ENCODE results near the gene RANBP10.

Gene RANBP10

DNA sequence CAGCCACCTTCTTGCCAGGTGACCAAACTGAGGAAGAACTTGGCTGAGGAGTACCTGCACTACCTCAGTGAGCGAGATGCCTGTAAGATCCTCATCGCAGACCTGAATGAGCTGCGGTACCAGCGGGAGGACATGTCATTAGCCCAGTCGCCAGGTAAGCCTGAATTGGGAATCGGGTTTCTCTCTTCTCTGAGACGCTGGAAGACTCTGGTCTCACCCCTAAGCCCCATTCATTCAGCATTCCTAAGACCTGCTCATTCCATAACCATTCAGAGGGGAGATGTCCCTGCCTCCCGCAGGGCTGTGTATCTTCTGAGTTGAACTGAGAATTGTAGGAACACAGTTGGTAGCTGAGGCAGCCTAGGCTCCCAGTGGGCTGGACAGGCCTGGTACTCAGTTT lies 18.8 kb upstream of the RANBP10 start:
- DNase-seq = no peak

DNA sequence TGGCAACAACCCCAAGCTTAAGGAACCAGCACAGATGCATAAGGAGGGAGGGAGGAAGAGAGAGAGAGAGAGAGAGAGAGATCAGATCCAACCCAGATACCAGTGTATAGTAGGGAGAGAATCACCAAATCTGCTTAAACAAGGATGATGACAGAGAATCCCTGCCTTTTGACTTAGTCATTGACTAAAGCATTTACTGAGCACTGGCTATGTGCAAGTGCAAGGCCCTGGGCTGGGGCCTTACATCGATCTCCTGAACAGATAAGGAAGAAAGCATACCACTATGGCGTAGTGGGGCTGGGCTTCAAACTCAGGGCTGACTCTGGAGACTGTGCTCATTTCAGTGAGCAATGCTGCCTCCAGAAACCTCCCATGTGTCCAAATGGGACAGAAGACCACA lies 16.2 kb upstream of the RANBP10 start:
- DNase-seq = no peak

DNA sequence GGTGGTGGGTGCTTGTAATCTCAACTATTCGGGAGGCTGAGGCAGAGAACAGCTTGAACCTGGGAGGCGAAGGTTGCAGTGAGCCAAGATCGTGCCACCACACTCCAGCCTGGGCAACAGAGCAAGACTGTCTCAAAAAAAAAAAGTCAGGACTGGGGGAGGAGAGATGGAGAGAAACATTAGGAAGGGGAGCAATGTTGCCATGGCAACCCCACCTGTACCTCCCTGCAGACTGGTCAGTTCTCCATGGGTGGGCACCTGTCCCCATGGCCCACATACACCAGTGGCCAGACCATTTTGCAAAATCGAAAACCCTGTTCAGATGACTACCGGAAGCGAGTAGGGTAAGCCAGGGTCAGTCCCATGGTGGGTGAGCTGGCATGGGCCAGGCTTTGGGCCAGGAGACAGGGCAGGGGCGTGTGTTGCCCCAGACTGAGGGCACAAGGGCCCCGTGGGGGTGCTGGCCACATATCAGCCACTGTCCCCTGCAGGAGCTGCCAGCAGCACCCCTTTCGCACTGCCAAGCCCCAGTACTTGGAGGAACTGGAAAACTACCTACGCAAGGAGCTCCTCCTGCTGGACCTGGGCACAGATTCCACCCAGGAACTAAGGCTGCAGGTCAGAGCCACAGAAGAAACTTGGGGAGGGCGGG lies 14.4 kb upstream of the RANBP10 start:
- DNase-seq = no peak

DNA sequence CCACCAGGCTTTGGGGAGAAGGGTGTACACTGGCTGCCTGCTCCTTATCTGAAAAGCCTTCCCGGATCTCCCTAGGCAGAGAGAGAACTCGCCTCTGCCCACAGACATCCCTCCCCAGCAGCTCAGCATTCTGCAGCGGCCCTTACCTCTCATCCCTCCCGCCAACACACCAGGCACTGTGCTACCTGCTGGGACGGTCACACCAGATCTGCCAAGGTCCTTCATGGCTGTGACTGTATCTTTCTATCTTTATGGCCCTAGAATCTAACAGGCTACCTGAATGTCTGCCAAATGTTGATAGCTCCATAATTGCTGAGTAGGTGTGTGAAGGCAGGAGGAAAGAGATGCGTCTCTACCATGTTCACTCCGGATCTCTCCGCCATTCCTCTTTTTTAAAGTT lies 8.2 kb upstream of the RANBP10 start:
- DNase-seq = no peak

DNA sequence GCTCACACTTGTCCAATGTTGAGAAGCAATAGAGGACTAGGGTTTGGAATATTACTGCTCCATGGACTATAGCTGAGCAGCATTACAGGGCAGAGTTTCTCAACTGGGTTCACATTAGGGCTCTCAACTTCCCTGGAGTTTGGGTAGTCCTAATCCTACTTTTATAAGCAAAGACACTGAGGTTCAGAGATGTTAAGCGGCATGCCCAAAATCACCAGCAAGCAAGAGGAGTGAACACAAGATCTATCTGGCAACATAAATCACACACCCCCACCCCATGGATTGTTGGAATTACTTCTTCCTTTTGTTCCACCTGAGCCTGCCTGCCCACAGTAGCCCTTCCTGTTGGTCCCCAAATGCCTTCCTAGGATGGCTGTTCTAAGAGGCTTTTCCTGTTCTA lies 5.5 kb upstream of the RANBP10 start:
- DNase-seq = no peak

- no peak for DNase-seq
Measured at GRCh38 chr16:67807148-67807682, 855 bp upstream of the RANBP10 start.

- DNase-seq = no peak
Measured at GRCh38 chr16:67805718-67806427, 487 bp downstream of the RANBP10 start.

DNA sequence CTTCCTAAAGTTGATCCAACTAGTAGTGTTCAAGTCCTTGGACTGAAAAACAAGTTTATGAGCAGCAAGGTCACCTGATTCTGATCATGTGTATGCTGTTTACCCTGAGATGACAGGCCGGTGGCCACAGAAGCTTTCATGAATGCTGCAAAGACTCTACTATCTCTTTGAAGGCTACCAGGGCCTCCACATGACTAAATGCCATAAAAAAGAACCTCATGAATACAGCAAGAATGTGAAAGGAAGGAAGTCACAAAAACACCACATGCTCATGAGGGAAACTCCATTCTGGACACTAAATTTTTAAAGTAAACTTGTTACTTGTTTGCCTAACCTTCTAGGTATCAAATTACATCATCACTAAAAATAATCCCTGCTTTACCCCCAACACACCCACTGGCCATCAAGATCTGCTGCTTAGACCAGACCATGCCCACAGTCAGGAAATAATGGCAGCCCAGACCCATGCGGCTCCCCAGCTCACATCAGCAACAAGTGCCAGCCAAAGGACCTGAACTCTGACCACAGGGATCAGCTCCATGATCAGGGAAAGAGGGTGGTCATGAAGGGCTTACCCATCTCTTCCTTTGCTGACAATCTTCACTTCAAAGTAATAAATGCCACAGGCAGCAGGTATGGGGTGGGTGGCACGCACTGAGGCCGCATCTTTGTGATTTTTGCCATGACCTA lies 1.4 kb downstream of the RANBP10 start:
- no peak for DNase-seq

DNA sequence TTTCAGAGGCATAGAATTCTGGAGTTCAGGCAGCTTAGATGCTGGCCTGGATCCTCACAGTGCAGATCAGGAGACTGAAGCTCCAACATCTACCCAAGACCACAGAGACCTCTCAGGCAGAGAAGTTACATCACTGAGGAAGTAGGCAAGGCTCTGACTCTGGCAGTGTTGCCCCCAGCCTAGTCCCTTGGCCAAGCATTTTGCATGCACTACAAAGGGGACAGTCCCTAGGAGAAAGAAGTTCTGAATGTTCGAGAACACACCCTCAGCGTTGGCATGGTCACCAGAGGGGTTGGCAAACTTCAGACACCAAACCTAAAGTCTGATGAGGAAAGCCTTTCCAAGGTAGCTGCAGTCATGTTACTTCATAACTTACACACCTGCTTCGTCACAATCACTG lies 2.5 kb downstream of the RANBP10 start:
- DNase-seq = no peak

- no peak for DNase-seq
Measured at GRCh38 chr16:67801883-67802282, 4.5 kb downstream of the RANBP10 start.

- no peak for DNase-seq
Measured at GRCh38 chr16:67801241-67801640, 5.1 kb downstream of the RANBP10 start.

GRCh38 chr16:67800338-67800926 lies 5.9 kb downstream of the RANBP10 start:
- no peak for DNase-seq

- no peak for DNase-seq
Measured at GRCh38 chr16:67796099-67796718, 10.2 kb downstream of the RANBP10 start.

GRCh38 chr16:67790071-67790470 lies 16.3 kb downstream of the RANBP10 start:
- no peak for DNase-seq

- no peak for DNase-seq
Measured at GRCh38 chr16:67786491-67786890, 19.9 kb downstream of the RANBP10 start.

DNA sequence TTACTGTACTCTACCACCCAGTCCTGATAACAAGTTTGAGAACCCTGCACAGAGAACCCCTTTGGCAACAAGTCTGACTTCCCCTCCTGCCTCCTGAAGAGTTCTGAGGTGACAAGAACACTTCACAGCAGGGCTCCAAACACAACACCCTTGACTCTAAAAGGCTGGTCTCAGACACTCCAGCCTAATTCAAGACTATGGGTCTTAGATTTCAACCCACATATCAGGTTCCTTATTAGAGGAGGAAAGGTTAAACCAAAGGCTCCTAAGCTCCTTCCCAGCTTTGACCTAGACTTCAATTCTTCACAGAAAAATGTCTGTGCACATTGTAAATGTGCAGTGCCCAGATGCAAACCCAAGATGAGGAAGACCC lies 23.0 kb downstream of the RANBP10 start:
- no peak for DNase-seq

- no peak for DNase-seq
Measured at GRCh38 chr16:67782567-67783352, 23.6 kb downstream of the RANBP10 start.

- DNase-seq = no peak
Measured at GRCh38 chr16:67781565-67781921, 24.8 kb downstream of the RANBP10 start.

DNA sequence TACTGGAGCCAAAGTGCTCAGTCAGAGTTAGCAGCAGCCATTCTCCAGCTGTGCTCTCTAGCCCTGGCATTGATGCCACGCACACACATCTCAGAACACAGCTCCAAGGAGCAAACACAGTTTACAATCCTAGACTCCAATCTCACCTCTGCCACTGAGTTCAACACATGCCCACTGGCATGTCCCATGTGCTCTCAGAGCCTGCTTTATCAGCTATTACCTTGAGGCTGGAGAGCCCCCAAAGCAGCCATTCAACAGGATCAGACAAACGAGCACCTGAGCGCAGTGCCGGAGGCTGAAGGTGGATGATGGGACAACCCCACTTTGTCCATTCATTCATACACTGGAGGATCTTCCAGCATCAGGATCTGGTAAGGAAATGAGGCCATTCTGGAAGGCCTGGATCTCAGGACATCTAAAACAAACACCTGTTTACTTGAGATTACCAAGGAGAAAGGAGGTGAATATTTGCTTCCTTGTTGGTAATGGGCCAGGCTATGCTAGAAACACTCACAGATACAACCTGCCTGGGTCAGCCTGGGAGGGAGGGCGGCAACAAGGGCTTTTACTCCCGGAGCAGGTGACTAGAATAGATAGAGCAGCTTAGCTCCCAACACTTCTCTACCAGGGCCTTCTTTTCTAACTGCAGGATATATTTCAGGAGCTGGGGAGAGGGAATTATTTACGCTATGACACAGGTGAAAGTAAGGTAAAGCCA lies 25.4 kb downstream of the RANBP10 start:
- no peak for DNase-seq

DNA sequence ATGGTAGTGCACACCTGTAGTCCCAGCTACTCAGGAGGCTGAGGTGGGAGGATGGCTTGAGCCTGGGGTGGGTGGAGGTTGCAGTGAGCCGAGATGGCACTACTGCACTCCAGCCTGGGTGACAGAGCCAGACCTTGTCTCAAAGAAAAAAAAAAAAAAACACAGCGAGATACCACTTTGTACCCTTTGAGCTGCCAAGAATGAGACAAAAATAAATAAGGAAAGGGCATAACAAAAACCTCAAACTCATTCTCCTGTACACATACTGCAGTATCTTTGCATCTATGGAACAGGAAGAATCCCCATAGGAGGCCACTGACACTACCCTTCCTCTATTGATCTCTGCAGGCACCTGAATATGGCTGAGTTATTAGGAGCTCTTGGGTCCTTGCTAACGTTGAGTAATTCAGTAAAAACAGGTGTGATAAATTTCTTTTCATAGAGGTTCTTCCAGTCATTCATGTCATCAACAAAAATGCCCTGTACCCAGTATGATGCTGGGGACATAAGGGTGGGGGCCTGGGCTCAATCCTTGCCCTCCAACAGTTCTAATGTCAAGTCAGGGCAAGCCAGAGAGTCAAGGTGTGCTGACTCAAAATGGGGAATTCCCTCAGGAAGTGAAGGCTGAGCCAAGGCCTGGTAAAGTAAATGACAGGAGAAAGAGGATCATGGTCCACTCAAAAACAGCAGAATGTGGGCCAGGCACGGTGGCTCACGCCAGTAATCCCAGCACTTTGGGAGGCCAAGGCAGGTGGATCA lies 26.9 kb downstream of the RANBP10 start:
- no peak for DNase-seq

DNA sequence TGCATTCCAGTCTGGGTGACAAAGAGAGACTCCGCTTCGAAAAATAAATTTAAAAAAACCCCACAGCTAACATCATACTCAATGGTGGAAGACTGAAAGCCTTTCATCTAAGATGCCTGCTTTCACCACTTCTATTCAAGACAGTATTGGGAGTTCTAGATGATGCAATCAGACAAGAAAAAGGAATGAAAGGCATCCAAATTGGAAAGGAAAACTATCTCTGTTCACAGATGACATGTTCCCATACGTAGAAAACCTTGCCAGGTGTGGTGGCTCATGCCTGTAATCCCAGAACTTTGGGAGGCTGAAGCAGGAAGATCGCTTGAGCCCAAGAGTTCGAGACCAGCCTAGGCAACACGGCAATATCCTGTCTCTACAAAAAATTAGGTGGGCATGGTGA lies 31.1 kb downstream of the RANBP10 start:
- no peak for DNase-seq
